Skin of body (tissue), 2 donors: ENCODE data around the gene SPATS1. TPM values are rescaled to one million over a fixed set of nuclear protein-coding genes. Genes with fewer than 3 reads are reported as not detected.

Experiments
- DNase-seq: peaks from one replicate; lab custom pipeline; 2025; lab: John Stamatoyannopoulos, UW
- total RNA-seq: library from RNA; depleted of rRNA; stranded (reverse); fragments of >200 nt; gene quantifications from one replicate; pipeline ENCODE4 v1.2.3, GENCODE V29; 2014

The SPATS1 gene
- not detected for total RNA-seq

- no peak for DNase-seq
Measured at GRCh38 chr6:44342489-44342888, at the start of gene SPATS1. SPATS1 (plus strand) TSS chr6:44342650; CDS start chr6:44343096, 446 bp downstream.

DNA sequence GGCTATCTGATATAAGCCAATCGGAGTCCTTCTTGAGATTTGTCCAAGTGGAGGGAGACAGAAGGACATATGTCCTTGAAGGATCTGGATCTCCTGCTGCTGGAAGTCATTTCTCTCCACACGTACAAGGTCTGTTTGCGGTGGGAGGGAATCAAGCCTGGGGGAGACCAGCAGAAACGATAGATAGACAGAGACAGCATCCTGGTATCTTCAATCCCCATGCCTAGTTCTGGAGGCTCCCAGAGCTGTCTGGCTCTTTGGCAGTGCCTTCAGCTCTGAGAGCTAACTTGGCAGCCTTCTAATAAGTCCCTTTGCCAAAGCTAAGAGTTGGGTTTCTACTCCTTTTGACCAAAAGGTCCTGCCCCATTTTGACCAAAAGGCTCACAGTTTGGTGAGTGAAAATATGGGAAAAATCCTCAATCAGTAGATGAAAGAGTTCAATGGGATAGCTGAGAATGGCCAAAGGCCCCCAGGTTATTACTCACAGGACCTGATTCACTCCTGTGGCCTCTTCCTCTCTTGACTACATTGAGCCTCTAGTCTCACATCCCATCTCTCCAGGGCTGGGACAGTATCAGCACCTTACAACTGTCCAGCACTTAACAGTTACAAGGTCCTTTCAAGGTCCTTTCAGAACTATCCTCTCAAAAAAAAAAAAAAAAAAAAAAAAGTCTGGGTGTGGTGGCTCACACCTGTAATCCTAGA is 49.6 kb upstream of the SPATS1 start:
- DNase-seq = no peak

DNA sequence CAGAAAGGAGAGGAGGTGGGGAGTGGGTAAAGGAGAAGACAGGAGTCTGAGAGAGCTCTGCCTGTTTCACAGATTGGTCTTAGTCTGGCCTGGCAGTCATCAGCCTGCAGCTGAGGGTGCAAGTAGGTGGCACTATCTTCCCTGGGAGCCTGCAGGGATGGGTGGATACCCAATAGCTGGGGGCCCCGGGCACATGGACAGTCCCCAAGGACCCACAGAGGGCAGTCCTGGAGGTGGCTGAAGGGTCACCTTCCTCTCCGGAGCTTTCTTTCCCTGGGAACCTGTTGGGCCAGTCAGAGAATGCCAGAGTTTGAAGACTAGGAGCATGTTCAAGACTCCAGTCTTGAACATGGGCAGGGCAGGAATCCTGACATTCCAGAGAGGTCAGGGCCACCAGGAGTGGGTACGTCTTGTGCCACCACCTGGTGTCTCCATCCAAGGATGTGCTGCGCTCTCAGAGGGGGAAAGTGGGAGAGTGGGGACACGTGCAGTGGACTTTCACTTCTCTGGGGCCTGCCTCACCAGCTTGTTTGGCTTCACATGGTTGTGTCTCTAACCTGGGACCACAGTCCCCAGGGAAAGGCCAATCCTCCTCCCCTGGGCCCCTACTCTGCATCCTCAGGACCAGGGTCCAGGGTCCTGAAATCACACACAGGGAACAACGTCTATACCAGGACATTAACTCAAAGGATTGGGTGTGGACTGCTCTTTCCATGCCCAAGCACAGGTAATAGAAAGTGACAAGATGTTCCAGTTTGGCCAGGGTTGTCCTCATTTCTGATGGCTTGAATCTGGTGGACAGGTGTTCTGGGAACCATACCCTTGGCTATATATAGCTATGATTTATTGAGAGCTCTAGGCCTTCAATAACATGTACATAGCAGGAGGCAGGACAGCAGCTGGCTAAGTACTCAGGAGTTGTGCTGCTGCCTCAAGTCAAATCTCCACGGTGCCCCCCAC is 47.3 kb upstream of the SPATS1 start:
- no peak for DNase-seq

DNA sequence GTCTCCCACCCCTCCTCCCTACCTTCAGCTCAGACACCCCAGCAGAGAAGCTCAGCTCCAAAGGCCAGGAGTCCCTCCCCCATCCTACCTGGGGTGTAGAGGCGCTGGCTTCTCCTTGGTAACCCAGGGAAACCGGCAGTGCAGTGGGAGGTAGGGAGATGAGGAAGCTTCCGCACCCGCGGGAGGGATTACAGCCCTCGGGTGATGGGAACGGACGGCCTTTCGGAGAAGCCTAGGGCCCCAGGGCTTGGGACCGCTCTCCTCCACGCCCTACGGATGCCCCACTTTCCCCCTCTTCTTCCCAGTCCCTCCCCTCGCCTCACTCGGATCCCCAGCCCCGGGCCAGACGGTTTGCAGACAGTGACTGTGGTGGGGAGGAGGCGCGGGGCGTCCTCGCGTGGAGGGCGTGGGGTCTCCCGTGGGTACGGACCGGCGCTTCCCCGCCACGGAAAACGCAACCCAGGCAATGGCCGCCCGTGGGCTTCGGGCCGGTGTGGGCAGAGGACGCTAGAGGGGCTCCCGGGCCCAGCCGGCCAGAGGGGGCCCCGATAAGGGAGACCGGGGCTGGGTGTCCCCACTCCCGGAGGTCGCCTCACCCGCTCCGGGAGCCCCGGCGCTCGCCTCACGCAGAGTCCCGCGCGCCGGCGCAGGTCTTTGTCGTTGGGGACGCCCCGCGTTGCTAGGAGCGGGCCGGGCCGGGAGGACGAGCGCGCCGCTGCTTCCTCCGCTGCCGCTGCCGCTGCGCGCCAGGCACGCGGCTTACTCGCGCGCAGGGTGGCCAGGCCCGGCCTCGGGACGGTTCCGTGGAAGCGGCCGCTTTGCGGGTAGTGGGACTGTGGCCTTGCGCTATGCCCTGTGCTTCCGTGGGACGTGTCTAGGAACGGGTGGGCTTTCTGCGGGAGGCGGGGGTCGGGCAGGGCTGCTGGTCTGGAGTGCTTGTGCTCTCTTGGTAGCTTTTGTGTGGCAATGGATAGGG is 45.1 kb upstream of the SPATS1 start:
- DNase-seq = no peak

- no peak for DNase-seq
Measured at GRCh38 chr6:44298055-44298803, 44.2 kb upstream of the SPATS1 start.

GRCh38 chr6:44298864-44299263 is 43.6 kb upstream of the SPATS1 start:
- no peak for DNase-seq

DNA sequence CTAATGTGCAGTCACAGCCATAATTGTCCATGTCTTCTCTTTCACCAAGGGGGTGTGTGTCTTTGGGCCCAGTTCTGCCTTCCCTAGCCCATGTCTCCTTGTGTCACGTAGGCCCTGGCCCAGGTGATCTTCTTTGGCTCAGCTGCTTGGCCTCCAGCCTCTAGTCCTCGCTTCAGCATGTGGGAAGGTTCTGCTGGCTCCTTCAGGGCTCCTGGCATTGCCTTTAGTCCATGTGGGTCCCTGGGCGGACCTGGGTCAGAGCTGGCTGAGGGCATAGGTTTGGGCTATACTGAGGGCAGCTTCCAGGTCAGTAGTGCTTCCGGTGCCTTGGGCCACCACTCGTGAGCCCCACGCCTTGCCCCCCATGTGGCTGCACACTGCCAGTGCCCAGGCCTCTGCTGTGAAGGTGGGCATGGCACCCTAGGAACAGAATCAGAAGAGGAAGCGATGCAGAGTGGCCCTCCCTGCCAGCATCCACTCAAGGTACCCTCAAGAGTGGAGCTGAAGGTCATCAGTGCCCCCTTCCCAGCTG is 42.1 kb upstream of the SPATS1 start:
- no peak for DNase-seq

DNA sequence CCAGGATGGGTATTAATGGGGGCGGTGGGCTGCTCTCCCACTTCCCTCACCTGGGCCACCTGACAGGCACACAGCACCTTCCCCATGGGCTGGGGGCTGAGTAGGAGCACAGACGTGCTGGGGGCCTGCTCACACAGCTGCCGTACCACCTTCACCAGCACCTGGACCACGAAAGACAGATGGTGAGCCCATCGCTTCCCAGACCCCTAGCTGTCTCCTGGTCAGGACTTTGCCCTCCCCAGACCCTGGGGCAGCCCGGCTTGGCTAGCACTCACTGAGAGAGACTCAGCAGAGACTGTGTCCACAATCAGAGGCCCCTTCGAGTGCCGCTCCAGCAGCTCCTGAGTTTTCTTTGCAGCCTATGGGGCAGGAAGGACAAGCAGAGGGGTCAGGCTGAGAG is 41.3 kb upstream of the SPATS1 start:
- DNase-seq = no peak

GRCh38 chr6:44301782-44302564 is 40.5 kb upstream of the SPATS1 start:
- DNase-seq = no peak

- DNase-seq = no peak
Measured at GRCh38 chr6:44302856-44303255, 39.6 kb upstream of the SPATS1 start.

DNA sequence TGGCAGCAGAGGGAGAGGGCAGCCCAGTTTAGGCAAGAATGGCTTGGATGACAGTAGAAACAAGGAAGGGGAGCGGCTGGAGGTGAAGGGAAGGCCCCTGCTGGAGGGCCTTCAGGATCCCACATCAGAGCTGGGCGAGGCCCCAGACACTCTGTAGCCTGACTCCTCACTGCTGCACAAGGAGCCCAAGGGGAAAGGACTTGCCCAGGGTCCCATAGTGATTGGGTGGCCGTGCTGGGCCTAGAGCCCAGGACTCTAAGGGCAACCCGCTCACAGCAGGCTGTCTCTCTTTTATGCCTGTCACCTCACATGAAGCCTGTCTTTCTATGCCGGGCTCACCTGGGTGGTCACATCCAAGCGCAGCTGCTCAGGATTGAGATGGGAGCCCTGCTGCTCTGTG is 38.6 kb upstream of the SPATS1 start:
- no peak for DNase-seq

GRCh38 chr6:44304282-44305199 is 37.9 kb upstream of the SPATS1 start:
- DNase-seq = no peak

DNA sequence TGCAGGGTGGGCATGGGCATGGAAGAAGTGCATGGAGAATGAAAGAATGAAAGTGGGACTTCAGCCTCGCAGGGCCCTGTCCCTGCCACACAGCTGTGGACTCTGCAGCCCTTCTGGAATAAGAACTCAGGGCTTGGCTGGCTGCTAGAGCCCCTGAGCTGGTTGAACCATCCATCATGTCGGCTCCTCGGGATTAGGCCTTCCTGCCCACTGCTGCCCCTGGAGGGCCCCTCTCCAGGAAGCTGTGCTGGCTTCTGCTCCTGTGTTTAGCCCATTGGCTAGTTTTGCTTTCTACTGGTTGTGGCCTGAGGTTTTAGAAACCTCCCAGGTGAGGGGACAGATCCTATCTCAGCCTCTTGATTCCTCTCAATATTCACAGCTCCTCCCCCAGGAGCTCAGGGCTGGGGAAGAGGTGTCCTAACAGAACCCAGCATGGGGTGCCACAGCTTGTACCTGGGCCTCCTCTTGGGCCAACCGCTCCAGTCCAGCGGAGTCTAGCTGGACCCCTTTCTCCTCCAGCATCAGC is 37.2 kb upstream of the SPATS1 start:
- no peak for DNase-seq

GRCh38 chr6:44306710-44307109 is 35.7 kb upstream of the SPATS1 start:
- no peak for DNase-seq

DNA sequence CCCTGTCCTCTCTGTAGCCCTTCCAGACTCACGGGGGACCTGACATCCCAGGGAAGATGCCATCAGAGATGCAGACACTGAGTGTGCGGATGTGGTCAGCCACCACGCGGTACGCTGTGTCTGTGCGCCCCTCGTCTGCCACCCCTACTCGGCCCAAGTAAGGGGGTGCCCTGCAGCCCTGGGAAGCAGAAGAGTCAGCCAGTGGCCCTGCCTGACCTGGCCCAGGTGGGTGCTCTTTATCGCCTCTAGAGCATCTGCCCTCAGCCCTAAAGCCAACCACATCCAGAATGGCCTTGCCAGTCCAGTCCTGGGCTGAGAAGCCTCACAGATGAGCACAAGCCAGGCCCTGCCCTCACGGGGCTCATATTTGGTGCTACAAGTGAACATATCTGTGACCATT is 35.2 kb upstream of the SPATS1 start:
- DNase-seq = no peak

DNA sequence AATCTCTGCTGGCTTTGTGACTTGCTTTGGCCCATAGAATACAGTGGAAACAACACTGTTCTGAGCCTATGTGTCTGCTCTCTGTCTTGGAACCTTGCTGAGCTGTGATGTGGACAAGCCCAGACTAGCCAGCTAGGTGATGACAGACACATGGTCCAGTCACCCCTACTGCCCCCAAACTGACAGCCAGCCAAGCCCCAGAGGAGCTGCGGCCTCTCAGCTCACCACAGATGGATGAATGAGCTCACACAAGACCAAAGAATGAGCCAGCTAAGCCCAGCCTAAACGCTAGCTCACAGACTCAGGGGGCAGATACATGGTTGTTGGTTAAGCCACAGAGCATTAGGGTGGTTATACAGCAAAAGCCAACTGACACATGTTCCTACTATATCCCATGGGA is 33.4 kb upstream of the SPATS1 start:
- no peak for DNase-seq

- no peak for DNase-seq
Measured at GRCh38 chr6:44309631-44310030, 32.8 kb upstream of the SPATS1 start.

DNA sequence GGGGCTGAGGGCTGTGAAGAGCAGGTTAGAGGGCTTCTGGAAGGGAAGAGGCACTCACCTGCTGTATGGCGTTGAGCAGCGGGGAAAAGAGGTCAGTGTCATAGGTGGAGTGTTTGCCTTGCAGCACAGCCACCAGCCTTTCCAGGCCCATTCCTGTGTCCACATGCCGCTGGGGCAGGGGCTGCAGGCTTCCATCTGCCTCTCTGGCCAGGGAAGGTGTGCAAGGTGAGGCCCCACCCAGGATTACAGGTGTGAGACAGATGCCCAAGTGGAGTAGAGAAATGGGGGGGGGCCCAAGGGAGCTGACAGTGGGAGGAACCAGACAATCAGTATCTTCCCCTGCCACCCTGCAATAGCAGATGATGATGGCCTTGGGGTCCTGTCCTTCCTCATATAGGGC is 32.2 kb upstream of the SPATS1 start:
- DNase-seq = no peak
